ENCODE data around the gene SLC25A13. TPM values are rescaled to one million over a fixed set of nuclear protein-coding genes. Genes with fewer than 3 reads are reported as not detected.
"Not testable (repeated sequence)": the region's sequence is repeated elsewhere in the genome, so short reads cannot be mapped to it uniquely, and the experiment has no call there.

Gene SLC25A13, protein sequence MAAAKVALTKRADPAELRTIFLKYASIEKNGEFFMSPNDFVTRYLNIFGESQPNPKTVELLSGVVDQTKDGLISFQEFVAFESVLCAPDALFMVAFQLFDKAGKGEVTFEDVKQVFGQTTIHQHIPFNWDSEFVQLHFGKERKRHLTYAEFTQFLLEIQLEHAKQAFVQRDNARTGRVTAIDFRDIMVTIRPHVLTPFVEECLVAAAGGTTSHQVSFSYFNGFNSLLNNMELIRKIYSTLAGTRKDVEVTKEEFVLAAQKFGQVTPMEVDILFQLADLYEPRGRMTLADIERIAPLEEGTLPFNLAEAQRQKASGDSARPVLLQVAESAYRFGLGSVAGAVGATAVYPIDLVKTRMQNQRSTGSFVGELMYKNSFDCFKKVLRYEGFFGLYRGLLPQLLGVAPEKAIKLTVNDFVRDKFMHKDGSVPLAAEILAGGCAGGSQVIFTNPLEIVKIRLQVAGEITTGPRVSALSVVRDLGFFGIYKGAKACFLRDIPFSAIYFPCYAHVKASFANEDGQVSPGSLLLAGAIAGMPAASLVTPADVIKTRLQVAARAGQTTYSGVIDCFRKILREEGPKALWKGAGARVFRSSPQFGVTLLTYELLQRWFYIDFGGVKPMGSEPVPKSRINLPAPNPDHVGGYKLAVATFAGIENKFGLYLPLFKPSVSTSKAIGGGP
- 26.9 and 31.9 TPM in 2 replicates for total RNA-seq (2012; rRNA removed)

DNA sequence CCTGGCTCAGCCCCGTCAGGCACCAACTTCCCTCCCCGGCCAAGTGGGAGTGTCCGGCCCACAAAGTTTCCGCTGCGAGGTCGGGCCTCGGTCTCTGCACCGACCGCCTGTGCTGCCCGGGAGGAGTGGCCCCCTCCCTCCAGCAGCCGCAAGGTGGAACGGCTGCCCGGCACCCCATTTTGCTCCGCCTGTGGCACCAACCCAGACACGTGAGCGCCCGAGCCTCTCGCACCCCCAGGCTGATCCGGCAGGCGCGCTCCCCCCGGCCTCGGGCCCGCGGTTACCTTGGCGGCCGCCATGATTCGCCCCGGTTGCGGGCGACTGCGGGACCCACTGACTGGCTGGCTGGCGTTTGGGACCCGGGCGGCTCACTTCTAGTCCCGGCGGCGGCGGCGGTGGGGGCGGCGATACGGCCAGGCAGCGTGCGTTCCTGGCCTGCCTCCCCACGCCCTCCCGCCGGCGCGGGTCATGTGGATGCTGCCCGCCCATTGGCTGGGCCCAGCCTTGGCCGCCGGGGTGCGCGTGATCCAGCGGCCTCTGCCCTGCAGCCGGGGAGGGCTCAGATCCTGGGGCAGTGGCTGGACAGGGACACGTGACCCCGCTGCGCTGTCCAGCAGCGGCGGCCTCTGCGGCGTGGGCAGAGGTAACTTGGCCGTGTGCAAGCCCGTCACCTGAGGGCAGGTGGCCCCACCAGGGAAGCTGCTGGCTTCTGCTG is at the start of gene SLC25A13:
TSS of gene SLC25A13 (minus strand) at position 441 of the 715 bp plus-strand sequence. CDS start at position 299, 142 bp downstream.
- Histone ChIP-seq H3K36me3 (ENCODE audit: insufficient read depth, low read length) (no peaks in the 10 kb centered on the region), H3K9ac (ENCODE audit: low read depth, low read length) (peak within 1 kb of the TSS; percentile 91), H3K4me1 (ENCODE audit: control insufficient read depth, insufficient read depth, low read length) (peaks cover 11% of the 10 kb centered on the region), H3K27me3 (ENCODE audit: control insufficient read depth, insufficient read depth, low read length) (no peaks in the 10 kb centered on the region), H3K9me3 (replicated peaks; ENCODE audit: low read length) (no peaks in the 10 kb centered on the region), H3K4me3 (ENCODE audit: low read length) (peak within 1 kb of the TSS; percentile 96), H3K4me2 (ENCODE audit: low read length) (peak within 1 kb of the TSS; percentile 81)

DNA sequence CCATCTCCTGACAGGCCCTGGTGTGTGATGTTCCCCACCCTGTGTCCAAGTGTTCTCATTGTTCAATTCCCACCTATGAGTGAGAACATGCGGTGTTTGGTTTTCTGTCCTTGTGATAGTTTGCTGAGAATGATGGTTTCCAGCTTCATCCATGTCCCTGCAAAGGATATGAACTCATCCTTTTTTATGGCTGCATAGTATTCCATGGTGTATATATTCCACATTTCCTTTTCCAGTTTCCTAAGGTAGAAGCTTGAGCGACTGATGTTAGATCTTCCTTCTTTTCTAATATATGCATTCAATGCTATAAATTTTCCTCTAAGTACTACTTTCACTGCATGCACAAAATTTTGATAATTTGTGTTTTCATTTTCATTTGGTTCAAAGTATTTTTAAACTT is 44.0 kb upstream of the SLC25A13 start:
- H3K4me2 ChIP-seq (ENCODE audit: low read length); H3K36me3 ChIP-seq (ENCODE audit: insufficient read depth, low read length); H3K27me3 ChIP-seq (ENCODE audit: control insufficient read depth, insufficient read depth, low read length); H3K9ac ChIP-seq (ENCODE audit: low read depth, low read length); H3K9me3 ChIP-seq (replicated peaks; ENCODE audit: low read length); H3K4me3 ChIP-seq (ENCODE audit: low read length); H3K4me1 ChIP-seq (ENCODE audit: control insufficient read depth, insufficient read depth, low read length): not testable (repeated sequence)

DNA sequence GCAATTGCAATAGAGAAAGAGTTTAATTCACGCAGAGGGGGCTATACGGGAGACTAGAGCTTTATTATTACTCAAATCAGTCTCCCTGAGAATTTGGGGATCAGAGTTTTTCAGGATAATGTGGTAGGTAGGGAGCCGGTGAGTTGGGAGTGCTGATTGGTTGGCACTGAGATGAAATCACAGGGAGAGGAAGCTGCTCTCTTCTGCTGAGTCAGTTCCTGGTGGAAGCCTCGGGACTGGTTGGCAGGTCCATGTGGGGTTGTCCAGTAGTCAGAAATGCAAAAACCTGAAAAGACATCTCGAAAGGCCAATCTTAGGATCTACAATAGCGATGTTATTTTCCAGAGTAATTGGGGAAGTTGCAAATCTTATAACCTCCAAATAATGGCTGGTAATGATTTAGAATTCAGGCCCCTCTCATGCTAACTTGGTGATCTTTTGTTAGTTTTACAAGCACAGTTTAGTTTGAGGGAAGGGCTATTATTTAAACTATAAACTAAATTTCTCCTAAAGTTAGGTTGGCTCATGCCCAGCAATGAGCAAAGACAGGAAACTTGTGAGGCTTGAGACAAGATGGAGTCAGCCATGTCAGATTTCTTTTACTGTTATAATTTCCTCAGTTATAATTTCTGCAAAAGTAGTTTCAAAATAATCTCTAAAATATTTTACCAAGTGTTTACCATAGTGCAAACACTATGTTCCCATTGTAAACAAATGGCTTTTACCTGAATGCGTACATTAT is 39.4 kb upstream of the SLC25A13 start:
- no peak overlapping the region for H3K4me3 ChIP-seq (ENCODE audit: low read length)
- H3K27me3 ChIP-seq (ENCODE audit: control insufficient read depth, insufficient read depth, low read length) = no peaks in the 10 kb centered on the region
- no peak overlapping the region for H3K9ac ChIP-seq (ENCODE audit: low read depth, low read length)
- H3K9me3 ChIP-seq (replicated peaks; ENCODE audit: low read length) = no peaks in the 10 kb centered on the region
- H3K4me2 ChIP-seq (ENCODE audit: low read length) = no peak overlapping the region
- no peaks in the 10 kb centered on the region for H3K36me3 ChIP-seq (ENCODE audit: insufficient read depth, low read length)
- H3K4me1 ChIP-seq (ENCODE audit: control insufficient read depth, insufficient read depth, low read length) = no peaks in the 10 kb centered on the region

DNA sequence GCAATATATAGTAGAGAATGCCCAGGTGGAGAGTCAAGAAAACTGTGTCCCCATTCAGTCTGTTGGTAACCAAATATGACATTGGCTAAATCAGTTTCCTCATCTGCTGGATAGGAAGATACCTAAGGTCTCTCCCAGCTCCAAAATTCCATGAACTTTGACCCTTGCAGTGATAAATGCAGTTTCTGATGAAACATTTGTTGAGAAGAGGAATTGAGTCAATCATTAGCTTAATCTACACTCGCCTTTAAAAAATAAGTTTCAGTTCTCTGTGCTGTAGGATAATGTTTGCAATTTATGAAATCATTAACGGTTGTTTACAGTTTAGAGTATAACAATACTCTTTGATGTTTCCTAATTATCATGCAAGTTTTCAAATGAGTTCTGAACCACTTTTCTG is 38.0 kb upstream of the SLC25A13 start:
- no peak overlapping the region for H3K4me2 ChIP-seq (ENCODE audit: low read length)
- H3K9ac ChIP-seq (ENCODE audit: low read depth, low read length) = no peak overlapping the region
- H3K27me3 ChIP-seq (ENCODE audit: control insufficient read depth, insufficient read depth, low read length) = no peaks in the 10 kb centered on the region
- no peak overlapping the region for H3K4me3 ChIP-seq (ENCODE audit: low read length)
- H3K4me1 ChIP-seq (ENCODE audit: control insufficient read depth, insufficient read depth, low read length) = no peaks in the 10 kb centered on the region
- no peaks in the 10 kb centered on the region for H3K36me3 ChIP-seq (ENCODE audit: insufficient read depth, low read length)
- H3K9me3 ChIP-seq (replicated peaks; ENCODE audit: low read length) = no peaks in the 10 kb centered on the region

DNA sequence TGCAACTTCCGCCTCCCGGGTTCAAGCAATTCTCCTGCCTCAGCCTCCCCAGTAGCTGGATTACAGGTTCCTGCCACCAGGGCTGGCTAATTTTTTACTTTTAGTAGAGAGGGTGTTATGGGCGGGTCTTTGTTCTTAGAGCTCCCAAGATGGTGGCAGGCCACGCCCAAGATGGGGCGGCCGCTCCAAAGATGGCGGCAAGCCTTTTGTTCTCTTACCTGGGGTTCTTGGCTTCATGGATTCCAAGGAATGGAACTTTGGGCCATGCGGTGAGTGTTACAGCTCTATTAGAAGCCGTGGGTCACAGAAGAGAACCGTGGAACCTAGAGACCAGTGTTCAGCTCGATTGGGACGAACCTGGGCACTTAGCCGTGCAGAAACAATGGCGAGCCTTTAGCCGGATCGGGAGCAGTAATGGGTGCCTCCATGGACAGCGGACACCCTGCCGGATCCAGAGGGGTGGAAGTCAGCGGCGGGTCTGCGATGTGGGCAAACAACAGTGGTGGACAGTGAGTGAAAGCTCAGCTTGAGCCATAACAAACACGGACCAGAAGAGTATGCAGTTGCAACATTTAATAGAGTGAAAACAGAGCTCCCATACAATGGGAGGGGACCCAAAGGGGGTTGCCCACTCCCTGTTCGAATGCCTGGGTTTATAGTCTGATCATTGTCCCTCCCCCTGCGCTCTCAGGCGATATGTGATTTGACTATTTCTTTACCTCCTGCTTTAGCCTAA is 36.5 kb upstream of the SLC25A13 start:
- not testable (repeated sequence) for H3K9me3 ChIP-seq (replicated peaks; ENCODE audit: low read length); H3K4me3 ChIP-seq (ENCODE audit: low read length)

DNA sequence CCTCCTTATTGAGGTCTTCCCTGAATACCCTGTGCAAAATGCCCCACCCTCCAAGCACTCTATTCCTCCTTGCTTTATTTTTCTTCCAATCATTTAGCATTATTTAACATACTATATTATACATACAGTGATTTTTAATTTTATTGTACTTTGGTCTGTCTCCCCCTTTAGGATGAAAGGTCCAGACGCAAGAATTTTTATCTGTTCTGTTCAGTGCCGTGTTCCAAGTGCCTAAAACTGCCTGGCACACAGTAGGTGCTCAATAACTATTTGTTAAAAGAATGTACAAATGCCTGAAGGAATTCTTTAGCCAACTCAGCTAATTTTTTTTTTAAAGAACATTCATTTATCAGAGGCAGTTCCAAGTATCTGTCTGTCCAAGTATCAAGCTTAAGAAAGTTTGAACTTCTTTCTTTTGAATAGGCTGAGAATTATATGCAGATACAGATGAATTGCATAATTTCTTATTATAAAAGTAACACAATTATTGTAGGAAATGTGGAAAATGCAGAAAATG is 34.1 kb upstream of the SLC25A13 start:
- Histone ChIP-seq H3K9ac (ENCODE audit: low read depth, low read length) (no peak overlapping the region), H3K4me2 (ENCODE audit: low read length) (no peak overlapping the region), H3K4me3 (ENCODE audit: low read length) (no peak overlapping the region), H3K36me3 (ENCODE audit: insufficient read depth, low read length) (no peaks in the 10 kb centered on the region), H3K4me1 (ENCODE audit: control insufficient read depth, insufficient read depth, low read length) (no peaks in the 10 kb centered on the region), H3K9me3 (replicated peaks; ENCODE audit: low read length) (no peaks in the 10 kb centered on the region), H3K27me3 (ENCODE audit: control insufficient read depth, insufficient read depth, low read length) (no peaks in the 10 kb centered on the region)

More for the DNA sequence above, 36.5 kb upstream of the SLC25A13 start:
- H3K27me3 ChIP-seq (ENCODE audit: control insufficient read depth, insufficient read depth, low read length); H3K9ac ChIP-seq (ENCODE audit: low read depth, low read length); H3K36me3 ChIP-seq (ENCODE audit: insufficient read depth, low read length); H3K4me2 ChIP-seq (ENCODE audit: low read length); H3K4me1 ChIP-seq (ENCODE audit: control insufficient read depth, insufficient read depth, low read length): not testable (repeated sequence)

DNA sequence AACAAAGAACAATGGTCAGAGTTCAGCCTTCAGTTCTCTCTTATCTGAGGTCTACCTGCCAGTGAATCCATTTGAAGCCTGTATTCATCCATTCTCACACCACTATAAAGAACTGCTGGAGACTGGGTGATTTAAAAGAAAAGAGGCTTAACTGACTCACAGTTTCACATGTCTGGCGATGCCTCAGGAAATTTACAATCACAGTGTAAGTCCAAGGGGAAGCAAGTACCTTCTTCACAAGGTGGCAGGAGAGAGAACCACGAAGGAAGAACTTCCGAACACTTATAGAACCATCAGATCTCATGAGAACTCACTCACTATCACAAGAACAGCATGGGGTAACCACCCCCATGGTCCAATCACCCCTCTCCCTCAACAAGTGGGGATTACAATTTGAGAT is 33.0 kb upstream of the SLC25A13 start:
- no peaks in the 10 kb centered on the region for H3K4me1 ChIP-seq (ENCODE audit: control insufficient read depth, insufficient read depth, low read length)
- H3K9ac ChIP-seq (ENCODE audit: low read depth, low read length) = no peak overlapping the region
- no peaks in the 10 kb centered on the region for H3K36me3 ChIP-seq (ENCODE audit: insufficient read depth, low read length)
- no peak overlapping the region for H3K4me2 ChIP-seq (ENCODE audit: low read length)
- H3K4me3 ChIP-seq (ENCODE audit: low read length) = no peak overlapping the region
- H3K9me3 ChIP-seq (replicated peaks; ENCODE audit: low read length) = no peaks in the 10 kb centered on the region
- no peaks in the 10 kb centered on the region for H3K27me3 ChIP-seq (ENCODE audit: control insufficient read depth, insufficient read depth, low read length)

DNA sequence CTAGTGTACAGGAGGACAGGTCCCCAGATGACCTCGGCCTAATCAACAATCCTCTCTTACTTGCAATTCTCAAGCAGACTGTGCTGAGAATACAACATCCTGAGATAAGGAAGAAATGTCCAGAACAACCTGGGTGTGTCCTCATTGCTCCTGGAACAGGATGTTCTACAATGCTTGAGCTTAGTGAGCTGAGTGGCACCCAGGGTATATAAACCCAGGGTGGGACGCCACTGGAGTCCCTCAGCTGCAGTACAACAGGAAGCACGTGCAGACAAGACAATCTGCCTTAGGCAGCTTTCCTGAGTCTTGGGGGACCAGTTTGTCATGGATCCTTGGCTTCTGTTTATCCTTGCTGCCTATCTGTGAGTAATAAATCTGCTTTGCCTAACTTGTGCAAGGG is 27.7 kb upstream of the SLC25A13 start:
- Histone ChIP-seq H3K9ac (ENCODE audit: low read depth, low read length) (no peak overlapping the region), H3K4me2 (ENCODE audit: low read length) (no peak overlapping the region), H3K4me1 (ENCODE audit: control insufficient read depth, insufficient read depth, low read length) (no peaks in the 10 kb centered on the region), H3K4me3 (ENCODE audit: low read length) (no peak overlapping the region), H3K36me3 (ENCODE audit: insufficient read depth, low read length) (no peaks in the 10 kb centered on the region), H3K9me3 (replicated peaks; ENCODE audit: low read length) (no peaks in the 10 kb centered on the region), H3K27me3 (ENCODE audit: control insufficient read depth, insufficient read depth, low read length) (no peaks in the 10 kb centered on the region)

DNA sequence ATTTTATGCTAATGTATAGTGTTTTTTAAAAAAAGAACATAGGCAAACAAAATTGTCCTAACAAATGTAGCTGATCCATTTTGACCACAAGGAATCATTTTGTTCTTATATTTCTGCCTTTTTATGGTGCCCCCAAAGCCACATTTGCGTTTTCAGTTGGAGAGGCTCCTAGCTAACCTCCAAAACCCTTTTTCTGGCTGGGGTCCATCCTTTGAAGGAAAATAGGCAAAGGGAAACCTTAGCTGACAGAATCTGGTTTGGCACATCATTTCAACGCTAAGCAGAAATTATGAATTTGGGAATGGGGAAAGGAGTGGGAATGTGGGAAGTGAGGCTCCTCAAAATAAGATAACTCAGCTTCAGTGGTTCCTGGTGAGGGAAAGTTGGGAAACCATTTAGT is 25.6 kb upstream of the SLC25A13 start:
- H3K9ac ChIP-seq (ENCODE audit: low read depth, low read length) = no peak overlapping the region
- H3K4me3 ChIP-seq (ENCODE audit: low read length) = no peak overlapping the region
- H3K36me3 ChIP-seq (ENCODE audit: insufficient read depth, low read length) = no peaks in the 10 kb centered on the region
- H3K9me3 ChIP-seq (replicated peaks; ENCODE audit: low read length) = no peaks in the 10 kb centered on the region
- H3K4me1 ChIP-seq (ENCODE audit: control insufficient read depth, insufficient read depth, low read length) = no peaks in the 10 kb centered on the region
- H3K4me2 ChIP-seq (ENCODE audit: low read length) = no peak overlapping the region
- peaks cover 5% of the 10 kb centered on the region for H3K27me3 ChIP-seq (ENCODE audit: control insufficient read depth, insufficient read depth, low read length)

DNA sequence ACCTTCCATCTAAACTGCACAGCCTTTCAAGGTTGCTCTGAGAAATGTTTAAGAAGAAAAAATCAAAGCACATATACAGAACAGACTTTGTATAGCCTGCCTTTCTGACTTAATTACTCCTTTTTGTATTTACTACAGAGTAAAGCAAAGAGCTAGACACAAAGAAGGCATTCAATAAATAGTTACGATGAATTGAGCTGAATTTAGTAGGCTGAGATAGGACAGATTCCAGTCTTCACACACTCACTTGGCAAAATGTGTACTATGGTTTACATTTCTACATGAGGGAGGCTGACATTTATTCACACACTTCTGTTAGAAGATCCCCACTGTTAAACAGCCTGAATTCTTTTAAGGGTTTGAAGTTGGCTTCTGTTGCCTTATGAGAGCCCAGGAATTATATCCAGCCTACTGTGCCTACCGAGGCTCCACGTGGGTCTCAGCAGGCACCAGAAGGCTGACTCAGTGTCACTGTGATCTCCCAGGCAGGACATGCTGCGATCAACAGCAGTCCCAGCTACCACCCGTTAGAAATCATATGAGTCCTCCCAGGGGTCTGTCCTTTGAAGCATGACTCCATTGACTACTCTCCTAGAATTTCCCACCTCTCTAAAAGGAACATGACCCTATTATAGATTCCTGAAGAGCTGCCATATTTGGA is 24.5 kb upstream of the SLC25A13 start:
- Histone ChIP-seq H3K9me3 (replicated peaks; ENCODE audit: low read length) (no peaks in the 10 kb centered on the region), H3K4me1 (ENCODE audit: control insufficient read depth, insufficient read depth, low read length) (no peaks in the 10 kb centered on the region), H3K4me2 (ENCODE audit: low read length) (no peak overlapping the region), H3K4me3 (ENCODE audit: low read length) (no peak overlapping the region), H3K27me3 (ENCODE audit: control insufficient read depth, insufficient read depth, low read length) (peaks cover 6% of the 10 kb centered on the region), H3K36me3 (ENCODE audit: insufficient read depth, low read length) (no peaks in the 10 kb centered on the region), H3K9ac (ENCODE audit: low read depth, low read length) (no peak overlapping the region)
